NB4 (cell line): ENCODE results near the gene HOXA5.

Source experiments
- DNase-seq: peaks from one replicate; pipeline ENCODE4 v3.0.0; 2010; ENCODE audit warnings: low read depth
- H3K4me3 ChIP-seq: one replicate; pipeline ENCODE4 v1.5.1; 2011; ENCODE audit warnings: mild to moderate bottlenecking, low read depth, low read length, moderate library complexity
- CTCF ChIP-seq: IDR thresholded peaks from one replicate; pipeline ENCODE4 v1.5.1; 2012; ENCODE audit warnings: low read depth, low read length
- MAX ChIP-seq: IDR thresholded peaks from 2 replicates; pipeline ENCODE4 v1.6.1; 2011; ENCODE audit warnings: low read depth, low read length
- MYC ChIP-seq: IDR thresholded peaks from 2 replicates; pipeline ENCODE4 v1.6.1; 2011; ENCODE audit warnings: low read depth, low read length
- POLR2A ChIP-seq: IDR thresholded peaks from 2 replicates; pipeline ENCODE4 v1.6.1; 2011; ENCODE audit warnings: mild to moderate bottlenecking; ENCODE audit not compliant: insufficient read length; ENCODE audit errors: extremely low read depth

Gene HOXA5

GRCh38 chr7:27128034-27128433, 15.4 kb downstream of the HOXA5 start:
- no peak for DNase-seq

GRCh38 chr7:27126596-27127327, 16.7 kb downstream of the HOXA5 start:
- no peak overlapping the region for H3K4me3 ChIP-seq
- no peak for DNase-seq
- TF ChIP-seq CTCF (no peak), POLR2A (no peak), MYC (no peak), MAX (no peak)

More at GRCh38 chr7:27128034-27128433, 15.4 kb downstream of the HOXA5 start:
- TF ChIP-seq MAX: no peak
- H3K4me3 ChIP-seq: no peak overlapping the region

GRCh38 chr7:27125986-27126394, 17.5 kb downstream of the HOXA5 start:
- TF ChIP-seq MAX: no peak
- TF ChIP-seq POLR2A: no peak
- no peak for TF ChIP-seq MYC
- no peak for TF ChIP-seq CTCF
- DNase-seq: no peak
- H3K4me3 ChIP-seq: no peak overlapping the region

- no peak for DNase-seq
- no peak overlapping the region for H3K4me3 ChIP-seq
- TF ChIP-seq CTCF (no peak), MYC (no peak), POLR2A (no peak), MAX (no peak)
Measured at GRCh38 chr7:27124902-27125689, 18.4 kb downstream of the HOXA5 start.

- no peak overlapping the region for H3K4me3 ChIP-seq
- DNase-seq: no peak
- TF ChIP-seq CTCF (no peak), MAX (no peak), MYC (no peak), POLR2A (no peak)
Measured at GRCh38 chr7:27124096-27124901, 19.2 kb downstream of the HOXA5 start.
